HepG2 (cell line): ENCODE measurements around the gene SNED1. TPM values are rescaled to one million over a fixed set of nuclear protein-coding genes. Genes with fewer than 3 reads are reported as not detected.
A peak's percentile ranks its signal among the peaks of the same experiment; 100 is the strongest.

Experiments used
- ATF3 ChIP-seq: sonication (generic); formaldehyde crosslinking; IDR thresholded peaks from 2 replicates; pipeline ENCODE4 v1.4.0; 2020; ENCODE audit warnings: missing genetic modification reagents
- ATM ChIP-seq: fragments of 450-650 bp; IDR thresholded peaks from 2 replicates; pipeline ENCODE4 v1.7.1; 2017; ENCODE audit warnings: mild to moderate bottlenecking, borderline replicate concordance
- BCLAF1 ChIP-seq: fragments of 450-650 bp; IDR thresholded peaks from 2 replicates; pipeline ENCODE4 v1.6.1; 2017; ENCODE audit warnings: mild to moderate bottlenecking
- CC2D1A ChIP-seq: sonication (generic); formaldehyde crosslinking; IDR thresholded peaks from 2 replicates; pipeline ENCODE4 v1.8.1; 2023; ENCODE audit warnings: mild to moderate bottlenecking, missing genetic modification reagents
- GMEB1 ChIP-seq: sonication (generic); formaldehyde crosslinking; IDR thresholded peaks from 2 replicates; pipeline ENCODE4 v1.5.1; 2020; ENCODE audit warnings: missing genetic modification reagents, mild to moderate bottlenecking, borderline replicate concordance
- GPN1 ChIP-seq: sonication (generic); formaldehyde crosslinking; IDR thresholded peaks from 2 replicates; pipeline ENCODE4 v1.5.1; 2020; ENCODE audit warnings: missing genetic modification reagents, borderline replicate concordance
- HOXA3 ChIP-seq: sonication (generic); formaldehyde crosslinking; IDR thresholded peaks from 2 replicates; pipeline ENCODE4 v1.5.0; 2020; ENCODE audit warnings: missing genetic modification reagents
- RFXAP ChIP-seq: sonication (generic); formaldehyde crosslinking; IDR thresholded peaks from 2 replicates; pipeline ENCODE4 v1.4.0; 2020; ENCODE audit warnings: missing genetic modification reagents, borderline replicate concordance
- SNAI1 ChIP-seq: sonication (generic); formaldehyde crosslinking; IDR thresholded peaks from 2 replicates; pipeline ENCODE4 v1.5.0; 2020; ENCODE audit warnings: mild to moderate bottlenecking, missing genetic modification reagents, borderline replicate concordance
- SOX5 ChIP-seq: IDR thresholded peaks from 2 replicates; pipeline ENCODE4 v1.6.1; 2016; ENCODE audit warnings: borderline replicate concordance
- SP140L ChIP-seq: sonication (generic); formaldehyde crosslinking; IDR thresholded peaks from 2 replicates; pipeline ENCODE4 v1.4.0; 2020; ENCODE audit warnings: missing genetic modification reagents, borderline replicate concordance
- SRSF1 ChIP-seq: fragments of 200-400 bp; formaldehyde crosslinking; optimal IDR thresholded peaks from 2 replicates; pipeline ENCODE3; 2017; ENCODE audit warnings: mild to moderate bottlenecking, low read depth, low read length, moderate library complexity
- THRA ChIP-seq: sonication (generic); formaldehyde crosslinking; IDR thresholded peaks from 2 replicates; pipeline ENCODE4 v1.4.0; 2020; ENCODE audit warnings: missing genetic modification reagents, borderline replicate concordance
- ZBTB4 ChIP-seq: sonication (generic); formaldehyde crosslinking; IDR thresholded peaks from 2 replicates; pipeline ENCODE4 v1.4.0; 2020; ENCODE audit warnings: missing genetic modification reagents, mild to moderate bottlenecking, borderline replicate concordance
- ZHX1 ChIP-seq: sonication (generic); formaldehyde crosslinking; IDR thresholded peaks from 2 replicates; pipeline ENCODE4 v1.8.1; 2022; ENCODE audit warnings: low read depth, mild to moderate bottlenecking, missing genetic modification reagents
- ZMYM4 ChIP-seq: sonication (generic); formaldehyde crosslinking; IDR thresholded peaks from 2 replicates; pipeline ENCODE4 v1.8.1; 2023; ENCODE audit warnings: mild to moderate bottlenecking, missing genetic modification reagents
- polyA plus RNA-seq, 8 experiments: library from polyadenylated mRNA; depleted of rRNA in 3 of 8; stranded (reverse) in 7 of 8; unstranded in 1 of 8; fragments of >200 nt; fragmentation: Illumina TruSeq in 4 of 8; extraction: Trizol in 4 of 8; gene quantifications; 2 replicates each; pipeline versions ENCODE4 v1.2.1 to v1.2.3, GENCODE V29; 2011 to 2016; ENCODE audit warnings: low read depth in 4 of 8, missing spikeins in 1 of 8, mixed read lengths in 1 of 8; ENCODE audit not compliant: insufficient read depth in 1 of 8
- total RNA-seq, 5 experiments: library from RNA; depleted of rRNA; stranded (reverse); fragments of >200 nt; fragmentation: Illumina TruSeq; extraction: Trizol; gene quantifications; 2 replicates each; pipeline ENCODE4 v1.2.3, GENCODE V29; 2016; ENCODE audit warnings: low read depth in 1 of 5

The SNED1 gene
- total and polyA plus RNA-seq, 2 of the 13 experiments (the other 11 are each of a cell fraction or from before 2014, with no cell fraction given) = 0.15 to 0.65 TPM

GRCh38 chr2:241081643-241082340 lies 83.4 kb downstream of the SNED1 start (continued):
- no peak for TF ChIP-seq BCLAF1
- TF ChIP-seq THRA (CRISPR knock-in tag) = peak; percentile 10; the same call in 1 of the 2 replicates
- TF ChIP-seq CC2D1A (CRISPR knock-in tag) = no peak
- TF ChIP-seq SRSF1 = no peak
- no peak for TF ChIP-seq GPN1
- TF ChIP-seq SOX5 (CRISPR knock-in tag) = no peak
- no peak for TF ChIP-seq RFXAP (CRISPR knock-in tag)
- no peak for TF ChIP-seq GMEB1
- TF ChIP-seq ATM = no peak
- no peak for TF ChIP-seq SP140L
- TF ChIP-seq SNAI1 = no peak
- 0 out of 2 replicates have a peak, but pooled peaks have one; percentile 29 for TF ChIP-seq HOXA3 (CRISPR knock-in tag)
- TF ChIP-seq ATF3 (CRISPR knock-in tag) = no peak
- TF ChIP-seq ZBTB4 (CRISPR knock-in tag) = no peak
- no peak for TF ChIP-seq ZMYM4
- TF ChIP-seq ZHX1 (CRISPR knock-in tag) = no peak
